Tibial nerve (tissue), 4 donors: ENCODE measurements around the gene DRAXIN.

Experiments used
- EP300 ChIP-seq, 2 donors: sonication (generic); formaldehyde crosslinking; IDR thresholded peaks; one replicate each; pipeline ENCODE4 v1.6.1; 2017; ENCODE audit warnings: antibody characterized with exemption in 2 of 2, mild to moderate bottlenecking in 1 of 2
- POLR2A ChIP-seq, 2 donors: fragments of 450-650 bp; IDR thresholded peaks; one replicate each; pipeline ENCODE4 v1.6.1; 2017; ENCODE audit warnings: antibody characterized with exemption in 2 of 2, mild to moderate bottlenecking in 2 of 2, moderate library complexity in 2 of 2
- TF ChIP-seq, protein P1 (sequence below), 5 experiments: fragments of 200-600 bp in 3 of 5; fragments of 450-650 bp in 2 of 5; sonication (generic) in 3 of 5; IDR thresholded peaks; one replicate each; pipeline ENCODE4 v1.5.1; 2016 to 2019; ENCODE audit warnings: antibody characterized with exemption in 5 of 5, mild to moderate bottlenecking in 3 of 5, moderate library complexity in 2 of 5

GRCh38 chr1:11688506-11688905 lies 3.0 kb upstream of the DRAXIN start:
- TF ChIP-seq, protein P1, sequence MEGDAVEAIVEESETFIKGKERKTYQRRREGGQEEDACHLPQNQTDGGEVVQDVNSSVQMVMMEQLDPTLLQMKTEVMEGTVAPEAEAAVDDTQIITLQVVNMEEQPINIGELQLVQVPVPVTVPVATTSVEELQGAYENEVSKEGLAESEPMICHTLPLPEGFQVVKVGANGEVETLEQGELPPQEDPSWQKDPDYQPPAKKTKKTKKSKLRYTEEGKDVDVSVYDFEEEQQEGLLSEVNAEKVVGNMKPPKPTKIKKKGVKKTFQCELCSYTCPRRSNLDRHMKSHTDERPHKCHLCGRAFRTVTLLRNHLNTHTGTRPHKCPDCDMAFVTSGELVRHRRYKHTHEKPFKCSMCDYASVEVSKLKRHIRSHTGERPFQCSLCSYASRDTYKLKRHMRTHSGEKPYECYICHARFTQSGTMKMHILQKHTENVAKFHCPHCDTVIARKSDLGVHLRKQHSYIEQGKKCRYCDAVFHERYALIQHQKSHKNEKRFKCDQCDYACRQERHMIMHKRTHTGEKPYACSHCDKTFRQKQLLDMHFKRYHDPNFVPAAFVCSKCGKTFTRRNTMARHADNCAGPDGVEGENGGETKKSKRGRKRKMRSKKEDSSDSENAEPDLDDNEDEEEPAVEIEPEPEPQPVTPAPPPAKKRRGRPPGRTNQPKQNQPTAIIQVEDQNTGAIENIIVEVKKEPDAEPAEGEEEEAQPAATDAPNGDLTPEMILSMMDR (IDR thresholded peaks at IDR 0.05), result no peak
- TF ChIP-seq POLR2A (IDR thresholded peaks at IDR 0.05) (no peak), EP300 (IDR thresholded peaks at IDR 0.05) (no peak)
